Ramos (cell line): Measurements from ENCODE around the gene MYL7.
"Not testable (repeated sequence)": the region's sequence is repeated elsewhere in the genome, so short reads cannot be mapped to it uniquely, and the experiment has no call there.

Experiments
- in situ Hi-C: fragments of 300-500 bp; cut with MboI; formaldehyde crosslinking; loops from one replicate; pipeline ENCODE4 v1.14.3; 2022; ENCODE audit warnings: low sequenced_read_pairs; ENCODE audit not compliant: unreplicated experiment

The MYL7 gene, protein sequence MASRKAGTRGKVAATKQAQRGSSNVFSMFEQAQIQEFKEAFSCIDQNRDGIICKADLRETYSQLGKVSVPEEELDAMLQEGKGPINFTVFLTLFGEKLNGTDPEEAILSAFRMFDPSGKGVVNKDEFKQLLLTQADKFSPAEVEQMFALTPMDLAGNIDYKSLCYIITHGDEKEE

DNA sequence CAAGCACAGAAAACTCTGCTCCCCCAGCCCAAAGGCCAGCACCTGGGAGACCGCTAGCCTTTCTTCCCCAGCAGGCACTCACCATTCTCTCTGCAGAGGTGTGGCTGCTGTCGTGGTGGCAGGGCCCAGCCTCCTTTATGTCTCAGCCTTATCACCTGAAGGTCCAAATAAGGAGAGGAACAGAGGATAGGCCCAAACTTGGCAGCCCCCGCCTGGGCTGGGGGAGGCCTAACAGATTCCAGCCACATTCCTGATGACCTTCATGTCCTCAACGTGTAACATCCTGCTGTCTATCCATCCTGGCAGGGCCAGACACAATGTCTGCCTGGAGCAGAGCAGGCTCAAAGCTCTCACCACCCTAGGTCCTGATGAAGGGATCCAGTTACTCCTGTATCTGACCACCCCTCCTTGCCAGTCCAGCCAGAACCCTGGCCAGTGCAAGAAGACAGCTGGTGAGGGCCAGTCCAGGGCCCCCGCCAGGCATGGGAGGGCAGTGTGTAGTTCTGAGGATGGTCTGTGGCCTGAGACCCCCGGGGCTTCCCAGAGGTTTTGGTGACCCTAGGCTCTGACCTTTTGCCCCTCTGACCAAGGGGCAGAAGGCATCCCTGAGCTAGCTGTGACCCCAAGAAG is at the start of gene MYL7:
MYL7 (minus strand) TSS at position 112 of the 630 bp plus-strand sequence; CDS start at position 85, 27 bp downstream.
- in situ Hi-C loops, result no loop called here

DNA sequence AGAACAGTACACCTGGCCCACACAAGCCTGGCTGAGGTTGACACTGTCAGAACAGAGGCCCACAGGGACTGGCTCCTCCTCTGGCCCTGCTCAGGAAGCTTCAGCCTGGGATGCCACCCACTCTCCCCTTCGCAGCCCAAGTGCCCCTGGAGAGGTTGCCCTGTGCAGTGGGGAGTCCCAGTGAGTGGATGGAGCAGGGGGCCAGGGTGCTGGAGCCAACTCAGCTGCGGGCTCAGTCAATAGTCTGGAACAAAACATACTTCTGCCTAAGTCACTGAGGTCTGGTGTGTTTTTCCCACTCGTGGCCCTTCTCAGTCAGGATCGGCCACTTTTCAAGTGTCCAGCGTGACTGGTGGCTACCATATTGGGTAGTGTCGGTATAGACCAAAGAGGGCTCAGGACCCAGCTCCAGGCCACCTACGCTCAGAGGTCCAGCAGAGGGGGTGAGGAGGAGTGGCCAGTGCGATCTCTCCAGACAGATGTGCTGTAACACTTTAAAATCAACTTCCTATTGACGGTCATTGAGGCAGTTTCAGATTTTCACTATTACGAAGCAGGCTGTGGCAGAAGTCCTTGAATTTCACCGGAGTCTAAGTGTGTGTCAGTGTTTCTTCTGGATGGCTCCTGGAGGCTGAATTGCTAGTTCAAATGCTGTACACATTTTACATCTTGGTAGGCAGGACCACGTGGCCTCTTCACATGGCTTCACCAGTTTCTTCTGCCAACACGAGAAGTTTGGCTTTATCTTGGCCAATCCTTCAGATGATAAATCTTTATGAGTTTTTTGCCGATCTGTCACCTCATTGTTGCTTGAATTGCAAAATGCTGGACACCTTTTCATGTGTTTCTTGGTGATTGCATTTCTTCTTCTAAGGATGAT is 49.1 kb upstream of the MYL7 start:
- in situ Hi-C loops, result loop anchor here (5.0 kb wide), 1 partner anchor 123 kb away; the partner anchor contains the start of gene PGAM2

DNA sequence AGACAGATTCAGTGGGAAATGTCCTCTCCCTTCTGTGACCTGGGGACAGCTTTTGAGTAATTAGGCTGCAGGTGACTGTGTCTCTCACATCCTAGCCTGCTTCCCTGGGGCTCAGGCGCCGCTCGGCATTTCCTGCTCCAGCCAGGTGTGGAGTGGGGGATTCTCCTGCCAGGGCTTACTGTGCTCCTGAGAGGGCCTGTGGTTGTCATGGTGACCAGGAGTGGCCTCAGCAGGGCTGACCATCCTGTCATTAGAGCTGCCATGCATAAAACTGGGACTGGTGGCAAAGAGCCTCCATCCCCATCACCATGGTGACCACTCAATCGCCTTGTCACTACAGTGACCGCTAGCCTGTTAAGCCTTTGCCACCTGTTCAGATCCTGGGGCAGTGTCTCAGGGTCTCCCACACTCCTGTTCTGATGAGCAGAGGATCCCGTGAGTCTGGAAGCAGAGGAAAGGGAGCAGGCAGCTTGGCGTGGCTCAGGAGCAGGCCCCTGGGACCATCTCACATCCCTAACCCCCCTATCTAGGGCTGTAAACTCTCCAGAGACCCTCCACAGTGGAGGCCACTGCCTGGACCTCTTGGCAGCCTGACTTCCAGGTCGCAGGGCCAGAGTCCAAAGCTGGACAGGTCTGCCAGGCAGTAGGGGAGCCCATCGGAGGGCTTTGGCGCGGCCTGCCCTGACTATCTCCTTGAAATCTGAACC is 48.3 kb upstream of the MYL7 start, which contains the start of gene GCK:
GCK (minus strand) TSS at position 154 of the 707 bp plus-strand sequence. CDS start 486 bp downstream, outside the sequence.
- in situ Hi-C loops, result no loop called here

DNA sequence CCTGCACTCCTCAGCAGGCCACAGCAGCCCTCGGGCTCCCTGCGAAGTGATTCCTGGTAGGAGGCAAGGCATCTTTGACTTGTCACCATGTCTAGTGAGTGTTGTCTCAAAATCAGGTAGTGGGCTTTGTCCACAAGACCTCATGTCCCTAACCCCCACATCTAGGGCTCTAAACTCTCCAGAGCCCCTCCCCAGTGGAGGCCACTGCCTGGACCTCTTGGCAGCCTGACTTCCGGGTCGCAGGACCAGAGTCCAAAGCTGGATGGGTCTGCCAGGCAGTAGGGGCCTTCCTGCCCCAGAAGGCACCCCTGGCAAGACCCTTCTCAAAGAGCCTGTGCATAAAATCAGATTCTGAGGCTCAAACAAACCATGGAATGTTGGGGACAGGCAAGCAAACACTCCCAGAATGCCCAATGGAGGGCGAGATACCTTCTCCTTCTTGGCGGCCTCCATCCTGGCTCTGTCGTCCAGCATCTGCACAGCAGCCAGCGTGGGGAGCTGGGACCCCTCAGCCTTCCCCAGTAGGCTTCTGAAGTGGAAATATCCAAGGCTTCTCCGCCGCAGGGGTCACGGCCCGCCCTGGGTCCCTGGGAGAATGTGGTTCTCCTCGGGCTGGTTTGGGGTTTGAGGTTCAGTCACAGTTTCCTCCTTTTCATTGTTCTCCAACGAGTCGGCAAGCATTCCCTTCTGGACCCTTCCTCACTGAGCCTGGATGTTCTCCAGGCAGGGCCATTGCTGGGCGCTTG is 47.5 kb upstream of the MYL7 start:
- in situ Hi-C loops, result no loop called here

DNA sequence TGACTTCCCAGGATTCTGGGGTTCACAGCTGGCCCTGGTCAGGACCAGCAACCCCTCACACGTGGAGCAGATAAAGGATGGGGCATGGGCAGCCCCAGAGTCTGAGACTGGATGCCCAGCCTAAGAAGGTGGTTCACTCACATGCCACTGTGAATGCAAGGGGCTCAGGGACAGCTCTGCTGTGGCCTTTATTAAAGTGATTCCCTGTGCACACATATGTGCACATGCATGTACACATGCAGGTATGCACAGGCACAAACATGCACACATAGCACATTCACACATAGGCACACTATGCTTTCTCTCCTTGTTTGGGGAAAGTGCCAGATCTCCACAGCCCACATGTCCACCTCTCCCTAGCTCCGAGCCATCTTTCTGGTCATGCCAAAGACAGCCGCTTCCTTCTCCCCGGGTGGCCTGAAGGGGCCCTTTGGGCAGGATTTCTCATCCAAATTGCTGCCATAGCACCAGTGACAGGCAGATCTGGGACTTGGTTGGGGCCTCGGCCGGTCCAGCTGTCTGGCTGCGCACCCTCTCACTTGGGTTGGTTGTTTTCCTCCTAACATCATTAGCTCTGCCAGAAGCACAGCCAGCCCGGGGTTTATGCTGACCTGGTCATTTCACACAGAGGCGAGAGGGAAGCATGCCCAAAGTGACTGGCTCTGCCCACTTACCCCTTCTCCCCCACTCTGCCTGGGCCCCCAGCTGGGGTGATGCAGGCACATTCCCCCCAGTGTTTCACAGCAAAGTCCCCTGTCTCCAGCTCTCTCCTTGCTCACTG is 46.7 kb upstream of the MYL7 start:
- in situ Hi-C loops, result no loop called here

DNA sequence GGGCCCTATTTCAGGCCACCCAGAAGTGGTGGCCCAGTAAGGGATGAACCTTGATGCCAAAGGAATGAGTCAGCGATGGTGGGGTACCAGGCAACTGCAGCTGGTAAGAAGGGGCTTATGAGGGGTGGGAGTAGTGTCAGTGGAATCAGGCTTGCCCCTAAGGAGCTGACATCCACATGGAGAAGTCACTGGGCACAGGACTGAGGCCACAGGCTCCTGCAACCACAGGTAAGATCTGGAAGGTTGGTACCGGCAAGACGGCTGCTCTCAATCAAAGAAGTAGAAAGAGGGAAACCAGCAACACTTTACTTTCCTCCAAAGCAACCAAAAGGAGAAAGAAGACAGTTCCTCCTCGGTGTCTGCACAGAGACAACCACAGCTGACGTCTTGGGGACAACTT is 45.6 kb upstream of the MYL7 start:
- in situ Hi-C loops, result no loop called here

DNA sequence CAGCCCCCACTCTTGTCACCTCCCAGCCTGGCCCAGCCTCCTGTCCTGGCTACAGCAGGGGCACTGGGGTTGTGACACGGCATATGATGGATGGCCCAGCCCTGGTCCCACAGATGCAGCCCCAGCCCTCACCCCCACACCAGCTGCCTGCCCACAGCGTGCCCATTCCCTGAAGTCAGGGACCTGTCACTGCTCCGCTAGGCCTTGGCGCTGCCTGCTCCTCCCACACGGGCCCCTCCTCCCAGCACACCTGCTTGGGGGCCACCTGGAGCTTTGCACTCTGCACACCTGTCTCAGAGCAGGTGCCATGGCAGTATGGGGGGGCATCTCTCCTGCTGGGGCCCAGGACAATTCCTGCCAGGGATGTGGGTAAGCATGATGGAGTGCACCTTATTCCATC is 44.6 kb upstream of the MYL7 start:
- in situ Hi-C loops, result no loop called here

DNA sequence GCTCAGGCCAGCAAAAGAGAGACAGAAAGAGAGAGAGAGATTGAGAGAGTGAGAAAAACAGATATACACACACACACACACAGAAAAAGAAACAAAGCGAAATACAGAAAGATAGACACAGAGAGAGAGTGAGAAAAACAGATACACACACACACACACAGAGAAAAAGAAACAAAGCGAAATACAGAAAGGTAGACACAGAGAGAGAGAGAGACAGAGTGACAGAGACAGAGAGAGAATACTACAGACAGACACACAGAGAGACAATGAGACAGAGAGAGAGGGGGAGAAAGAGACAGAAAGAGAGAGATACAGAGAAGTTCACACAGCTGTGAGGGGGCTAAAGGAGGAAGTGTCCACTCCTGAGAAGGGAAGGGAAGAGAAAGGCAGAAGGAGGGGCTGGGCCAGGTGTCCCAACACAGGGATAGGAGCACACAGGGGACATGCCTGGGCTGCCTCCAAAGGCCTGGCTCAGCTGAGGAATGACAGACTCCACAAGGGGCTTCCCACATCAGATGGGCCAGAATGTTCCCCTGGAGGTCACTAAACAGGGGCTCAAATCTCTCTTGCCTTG is 43.8 kb upstream of the MYL7 start:
- in situ Hi-C loops, result no loop called here

DNA sequence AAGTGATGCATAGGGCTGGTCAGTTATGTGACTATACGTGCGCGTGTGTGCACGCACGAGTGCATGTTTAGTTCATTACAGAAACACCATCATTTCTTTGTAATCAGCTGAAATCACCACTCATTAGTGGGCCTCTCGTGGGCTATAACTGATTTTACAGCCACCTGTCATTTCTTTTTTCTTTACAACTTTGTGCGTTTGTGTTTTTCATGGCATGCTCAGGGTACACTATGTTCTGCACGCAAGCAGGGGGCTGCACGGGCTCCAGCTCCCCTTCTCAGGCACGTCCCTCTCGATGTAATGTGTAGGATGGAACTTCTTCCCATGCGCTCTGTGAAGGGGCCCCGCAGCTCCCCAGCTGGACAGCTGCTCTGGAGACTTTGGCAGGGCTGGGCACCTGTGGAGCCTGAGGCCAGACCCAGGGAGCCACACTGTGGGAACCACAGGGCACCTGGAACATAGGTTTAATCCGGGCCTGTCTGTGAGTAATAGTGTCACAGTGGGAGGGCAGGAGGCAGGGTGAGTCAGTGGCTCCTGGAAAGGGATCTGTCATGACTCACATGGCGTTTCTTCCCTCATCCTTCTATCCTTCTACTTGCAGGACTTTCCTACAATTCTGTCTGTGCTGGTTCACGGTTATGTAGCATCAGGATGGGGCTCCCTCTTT is 43.2 kb upstream of the MYL7 start:
- in situ Hi-C loops, result no loop called here

DNA sequence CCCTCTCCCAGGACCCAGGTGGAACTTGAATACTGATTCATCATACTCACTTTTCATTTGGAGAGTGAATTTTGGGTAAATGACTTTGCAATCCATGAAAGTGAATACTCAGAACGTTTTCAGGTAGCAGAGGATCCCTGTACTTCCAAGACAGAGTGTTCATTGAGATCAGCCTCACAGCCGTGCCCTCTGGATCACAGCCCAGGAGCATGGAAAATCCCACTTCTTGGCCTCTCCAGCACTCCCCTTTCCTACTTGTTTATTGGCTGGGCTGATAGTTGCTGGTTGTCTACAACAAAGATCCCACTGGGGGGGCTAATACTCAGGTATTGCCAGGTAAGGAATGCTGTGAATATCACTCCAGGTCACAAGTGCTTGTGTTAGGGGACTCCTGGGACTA is 42.3 kb upstream of the MYL7 start:
- in situ Hi-C loops, result no loop called here

DNA sequence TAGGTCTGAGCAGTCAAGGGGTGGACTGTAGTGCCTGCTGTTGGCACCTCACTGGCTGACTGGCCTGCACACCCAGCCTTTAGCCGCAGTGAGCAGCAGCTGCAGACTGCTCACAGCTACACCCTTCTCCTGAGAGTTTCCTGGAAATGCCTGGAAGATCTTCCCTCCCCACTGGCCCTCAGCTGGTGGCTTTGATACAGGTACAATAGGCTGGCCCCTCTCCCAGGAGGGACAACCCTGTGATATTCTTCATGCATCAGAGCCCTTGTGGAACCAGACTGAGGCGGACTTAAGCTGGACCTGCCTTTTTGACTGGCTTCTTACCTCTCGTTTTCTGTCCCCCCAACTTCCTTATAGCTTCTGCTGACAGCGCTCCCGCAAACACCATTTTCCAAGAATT is 41.7 kb upstream of the MYL7 start:
- in situ Hi-C loops, result no loop called here

DNA sequence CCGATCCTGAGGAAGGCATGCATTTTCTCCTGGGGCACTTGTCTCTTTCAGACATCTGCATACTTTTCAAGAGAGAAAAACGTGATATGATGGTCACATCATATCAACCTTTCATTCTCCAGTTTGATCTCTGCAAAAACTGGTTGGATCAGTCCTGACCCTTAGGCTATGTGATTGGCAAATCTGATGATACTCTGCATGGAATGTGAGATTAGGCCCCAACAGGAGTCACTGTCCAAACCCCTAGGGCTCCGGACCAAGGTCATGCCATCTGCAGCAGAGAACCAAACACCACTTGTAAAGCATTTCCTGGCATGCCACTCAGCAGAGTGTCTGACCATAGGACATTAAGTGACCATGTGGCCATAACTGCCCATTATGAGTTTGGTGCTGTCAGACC is 39.5 kb upstream of the MYL7 start:
- in situ Hi-C loops, result no loop called here

DNA sequence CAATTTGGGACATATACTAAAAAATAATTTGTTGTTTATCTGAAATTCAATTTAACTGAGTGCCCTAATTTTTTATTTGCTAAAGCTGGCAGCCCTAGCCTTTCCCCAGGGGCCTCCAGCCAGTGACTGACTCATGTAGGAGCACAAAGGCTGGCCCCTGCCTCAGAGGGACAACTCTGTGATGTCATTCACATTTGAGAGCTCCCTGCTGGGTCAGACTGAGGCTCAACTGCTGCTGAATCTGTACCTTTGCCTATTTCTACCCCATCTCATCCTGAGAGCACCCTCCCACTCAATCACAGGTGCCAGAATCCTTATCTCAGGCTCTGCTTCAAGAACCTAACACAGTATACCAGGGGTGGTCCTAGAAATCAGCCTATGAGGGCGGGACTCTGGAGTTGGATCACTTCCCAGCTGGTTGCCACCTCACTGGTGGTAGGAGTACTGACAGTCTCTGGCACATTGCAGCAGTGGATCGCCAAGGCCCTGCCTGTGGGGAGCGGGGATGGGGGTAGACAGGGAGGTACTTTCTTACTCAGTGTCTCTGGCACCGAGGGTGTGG is 36.5 kb upstream of the MYL7 start:
- in situ Hi-C loops, result no loop called here

DNA sequence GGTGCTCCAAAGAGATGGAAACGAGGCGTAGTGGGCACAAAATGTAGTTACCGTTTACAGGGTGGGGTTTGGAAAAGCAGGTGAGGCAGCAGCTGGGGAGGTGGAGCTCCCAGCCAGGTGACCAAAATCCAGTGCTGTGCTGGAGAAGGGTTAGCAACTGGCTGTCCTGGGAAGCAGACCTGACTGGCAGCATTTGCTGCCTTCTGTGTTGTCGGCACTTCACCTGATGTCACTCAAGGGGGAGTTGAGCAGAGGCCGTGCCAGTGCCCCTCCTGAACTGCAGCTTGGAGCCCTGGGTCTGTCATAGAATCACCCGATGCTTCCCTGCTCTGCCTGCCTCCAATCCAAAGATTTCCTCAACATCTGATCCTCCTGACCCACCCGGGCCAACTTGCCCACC is 35.4 kb upstream of the MYL7 start:
- in situ Hi-C loops, result no loop called here

DNA sequence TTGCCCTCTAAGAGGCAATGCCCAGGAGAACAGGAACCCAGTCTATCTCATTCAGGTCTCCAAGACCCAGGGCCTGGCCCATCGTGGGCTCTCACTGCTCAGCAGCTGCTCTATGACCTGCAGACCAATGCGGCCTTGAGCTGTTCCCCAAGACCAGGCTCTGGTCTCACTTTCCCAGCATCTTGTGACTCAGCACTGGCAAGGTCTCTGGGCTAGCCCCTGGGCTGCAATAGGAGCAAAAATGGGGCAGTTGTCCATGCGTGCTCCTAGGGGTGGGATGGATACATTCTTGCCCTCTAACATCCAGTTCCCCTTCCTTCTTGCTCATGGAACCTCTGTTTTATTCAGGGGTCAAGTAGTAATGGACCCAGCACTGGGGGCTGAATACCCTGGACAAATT is 34.6 kb upstream of the MYL7 start:
- in situ Hi-C loops, result no loop called here

DNA sequence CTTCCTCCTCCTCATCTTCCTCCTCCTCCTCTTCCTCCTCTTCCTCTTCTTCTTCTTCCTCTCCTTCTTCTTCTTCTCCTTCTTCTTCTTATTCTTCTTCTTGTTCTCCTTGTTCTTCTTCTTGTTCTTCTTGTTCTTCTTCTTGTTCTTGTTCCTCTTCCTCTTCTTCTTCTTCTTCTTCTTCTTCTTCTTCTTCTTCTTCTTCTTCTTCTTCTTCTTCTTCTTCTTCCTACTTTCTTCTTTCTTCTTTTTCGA is 33.5 kb upstream of the MYL7 start:
- in situ Hi-C loops, result not testable (repeated sequence)

DNA sequence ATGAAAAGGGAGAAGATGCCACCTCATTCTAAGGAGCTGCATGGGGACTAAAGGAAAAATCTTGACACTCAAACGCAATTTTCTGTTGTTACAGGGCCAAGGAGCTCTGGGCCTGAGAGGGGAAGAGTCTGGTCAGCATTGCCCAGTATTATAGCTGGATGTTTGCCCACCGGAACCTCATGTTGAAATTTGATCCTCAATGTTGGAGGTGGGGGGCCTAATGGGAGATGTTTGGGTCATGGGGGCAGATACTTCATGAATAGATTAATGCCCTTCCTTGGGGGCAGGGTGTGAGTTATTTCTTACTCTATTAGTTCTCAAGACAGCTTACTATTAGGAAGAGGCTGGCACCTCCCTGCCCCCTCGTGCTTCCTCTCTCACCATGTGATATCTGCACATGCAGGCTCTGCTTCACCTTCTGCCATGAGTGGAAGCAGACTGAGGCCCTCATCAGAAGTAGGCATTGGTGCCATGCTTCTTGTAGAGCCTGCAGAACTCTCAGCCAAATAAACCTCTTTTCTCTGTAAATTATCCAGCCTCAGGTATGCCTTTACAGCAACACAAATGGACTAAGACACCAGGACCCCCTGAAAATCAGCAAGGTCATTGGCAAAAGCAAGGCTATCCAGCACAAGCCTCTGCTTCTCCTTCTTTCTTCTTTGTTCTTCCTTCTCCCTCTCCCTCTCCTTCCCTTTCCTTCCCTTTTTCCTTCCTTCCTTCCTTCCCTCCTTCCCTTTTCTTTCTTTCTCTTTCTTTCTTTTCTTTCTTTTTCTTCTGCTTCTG is 33.0 kb upstream of the MYL7 start:
- in situ Hi-C loops, result no loop called here
